GM12892 (cell line): ENCODE data around the gene TSPEAR.

Experiments
- POLR2A ChIP-seq: IDR thresholded peaks from 2 replicates; pipeline ENCODE4 v1.6.1; 2011; ENCODE audit warnings: low read depth, low read length, control low read depth
- POLR2AphosphoS5 ChIP-seq: IDR thresholded peaks from 2 replicates; pipeline ENCODE4 v1.6.1; 2011; ENCODE audit warnings: low read depth, low read length, control low read depth
- TAF1 ChIP-seq: IDR thresholded peaks from 2 replicates; pipeline ENCODE4 v1.6.1; 2011; ENCODE audit warnings: low read depth, mild to moderate bottlenecking, control low read depth, low read length, borderline replicate concordance

DNA sequence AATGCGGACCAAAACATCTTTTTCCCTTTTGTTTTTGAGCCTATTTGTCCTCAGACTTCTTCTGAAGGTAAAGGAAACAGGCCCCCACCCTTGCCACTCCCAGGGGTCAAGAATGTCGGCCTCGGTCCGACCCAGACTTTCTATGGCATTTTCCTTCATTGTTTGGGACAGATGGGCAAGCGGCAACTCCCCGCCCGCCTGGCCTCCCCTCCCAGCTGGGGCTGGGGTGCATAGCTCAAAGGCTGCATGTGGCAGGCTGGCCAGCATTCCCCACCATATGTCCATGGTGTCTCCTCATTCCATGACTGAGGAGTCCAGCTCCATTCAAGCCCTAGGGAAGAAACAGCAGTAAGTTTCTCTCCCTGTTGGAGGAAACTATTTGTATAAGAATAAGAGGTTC lies 29.4 kb upstream of the TSPEAR start:
- TF ChIP-seq POLR2A (no peak), TAF1 (no peak), POLR2AphosphoS5 (no peak)
